ENCODE results near the gene ARID1B.

The ARID1B gene

GRCh38 chr6:156791320-156791850, 14.2 kb downstream of the ARID1B start (continued):
- peak; percentile 44; the same call in 1 of the 2 replicates for TF ChIP-seq ZNF600 (tag by site-specific recombination; IDR thresholded peaks at IDR 0.05)
- TF ChIP-seq ZNF280D (tag by site-specific recombination; IDR thresholded peaks at IDR 0.05) = no peak
- no peak for TF ChIP-seq ZSCAN18 (tag by site-specific recombination; IDR thresholded peaks at IDR 0.05)
- no peak for TF ChIP-seq AEBP2 (tag by site-specific recombination; IDR thresholded peaks at IDR 0.05; ENCODE audit: borderline replicate concordance)
- TF ChIP-seq ZNF623 (tag by site-specific recombination; IDR thresholded peaks at IDR 0.05) = no peak
- 0 out of 2 replicates have a peak, but pooled peaks have one; percentile 9 for TF ChIP-seq KLF8 (tag by site-specific recombination; IDR thresholded peaks at IDR 0.05)
- TF ChIP-seq ZNF398 (tag by site-specific recombination; IDR thresholded peaks at IDR 0.05) = no peak
- peak; percentile 48 for TF ChIP-seq SCRT2 (tag by site-specific recombination; IDR thresholded peaks at IDR 0.05)
- TF ChIP-seq ZNF561 (tag by site-specific recombination; IDR thresholded peaks at IDR 0.05; ENCODE audit: borderline replicate concordance) = peak; percentile 60; the same call in 1 of the 2 replicates
- TF ChIP-seq SP7 (tag by site-specific recombination; IDR thresholded peaks at IDR 0.05) = peak; percentile 40; the same call in 1 of the 2 replicates
- TF ChIP-seq ZBTB49 (tag by site-specific recombination; IDR thresholded peaks at IDR 0.05; ENCODE audit: low read depth) = no peak
- TF ChIP-seq ZNF112 (tag by site-specific recombination; IDR thresholded peaks at IDR 0.05) = no peak
- no peak for TF ChIP-seq OSR2 (tag by site-specific recombination; IDR thresholded peaks at IDR 0.05)
- TF ChIP-seq MYNN (tag by site-specific recombination; IDR thresholded peaks at IDR 0.05; ENCODE audit: borderline replicate concordance) = no peak
- TF ChIP-seq ZFHX2 (tag by site-specific recombination; conservative IDR thresholded peaks at IDR 0.05) = no peak
- no peak for TF ChIP-seq CTCF (tag by site-specific recombination; IDR thresholded peaks at IDR 0.05)
- TF ChIP-seq ZNF610 (tag by site-specific recombination; IDR thresholded peaks at IDR 0.05; ENCODE audit: borderline replicate concordance) = no peak
- no peak for TF ChIP-seq ZNF133 (tag by site-specific recombination; IDR thresholded peaks at IDR 0.05)
- TF ChIP-seq GLI2 (tag by site-specific recombination; IDR thresholded peaks at IDR 0.05; ENCODE audit: borderline replicate concordance, low read depth) = no peak
- TF ChIP-seq ZNF18 (tag by site-specific recombination; IDR thresholded peaks at IDR 0.05) = peak; percentile 45; the same call in 1 of the 2 replicates

Measured in HEK293 (cell line).